Ishikawa (cell line): ENCODE results near the gene KRTAP5-1.

Source experiments
- CEBPB ChIP-seq: IDR thresholded peaks from 2 replicates; pipeline ENCODE4 v1.6.1; 2012
- CREB1 ChIP-seq: IDR thresholded peaks from 2 replicates; pipeline ENCODE4 v1.6.1; 2012; ENCODE audit warnings: low read depth
- EGR1 ChIP-seq: IDR thresholded peaks from 2 replicates; pipeline ENCODE4 v1.6.1; 2012
- EP300 ChIP-seq: IDR thresholded peaks from 2 replicates; pipeline ENCODE4 v1.6.1; 2012; ENCODE audit warnings: borderline replicate concordance
- FOXM1 ChIP-seq: IDR thresholded peaks from 2 replicates; pipeline ENCODE4 v1.6.1; 2012; ENCODE audit warnings: low read depth, borderline replicate concordance
- NFIC ChIP-seq: IDR thresholded peaks from 2 replicates; pipeline ENCODE4 v1.6.1; 2012
- RAD21 ChIP-seq: IDR thresholded peaks from 2 replicates; pipeline ENCODE4 v1.6.1; 2012; ENCODE audit warnings: low read depth
- REST ChIP-seq: IDR thresholded peaks from 2 replicates; pipeline ENCODE4 v1.6.1; 2012; ENCODE audit warnings: low read depth, mild to moderate bottlenecking
- TAF1 ChIP-seq: IDR thresholded peaks from 2 replicates; pipeline ENCODE4 v1.6.1; 2012; ENCODE audit warnings: low read depth, mild to moderate bottlenecking
- TCF12 ChIP-seq: IDR thresholded peaks from 2 replicates; pipeline ENCODE4 v1.6.1; 2012; ENCODE audit warnings: low read depth
- TEAD4 ChIP-seq: IDR thresholded peaks from 2 replicates; pipeline ENCODE4 v1.6.1; 2012
- USF1 ChIP-seq: IDR thresholded peaks from 2 replicates; pipeline ENCODE4 v1.6.1; 2012
- YY1 ChIP-seq: IDR thresholded peaks from 2 replicates; pipeline ENCODE4 v1.6.1; 2012; ENCODE audit warnings: low read depth
- ZBTB7A ChIP-seq: IDR thresholded peaks from 2 replicates; pipeline ENCODE4 v1.6.1; 2012; ENCODE audit warnings: low read depth
- TF ChIP-seq, protein P1 (sequence below): IDR thresholded peaks from 2 replicates; pipeline ENCODE4 v1.6.1; 2012

Gene KRTAP5-1

GRCh38 chr11:1543606-1544263, 41.3 kb downstream of the KRTAP5-1 start:
- TF ChIP-seq EGR1 (no peak), USF1 (no peak), YY1 (no peak), CEBPB (no peak), EP300 (no peak), NFIC (no peak), CREB1 (no peak), RAD21 (no peak)

GRCh38 chr11:1542267-1542666, 42.8 kb downstream of the KRTAP5-1 start:
- TF ChIP-seq, protein P1, sequence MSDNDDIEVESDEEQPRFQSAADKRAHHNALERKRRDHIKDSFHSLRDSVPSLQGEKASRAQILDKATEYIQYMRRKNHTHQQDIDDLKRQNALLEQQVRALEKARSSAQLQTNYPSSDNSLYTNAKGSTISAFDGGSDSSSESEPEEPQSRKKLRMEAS = no peak
- TF ChIP-seq RAD21 = no peak
- TF ChIP-seq FOXM1 = no peak
- no peak for TF ChIP-seq EP300
- TF ChIP-seq YY1 = no peak
- no peak for TF ChIP-seq CEBPB
- TF ChIP-seq TAF1 = no peak
- no peak for TF ChIP-seq USF1
- no peak for TF ChIP-seq TCF12
- no peak for TF ChIP-seq TEAD4
- TF ChIP-seq EGR1 = no peak
- TF ChIP-seq REST = no peak

GRCh38 chr11:1541474-1542204, 43.4 kb downstream of the KRTAP5-1 start:
- TF ChIP-seq, protein P1 = no peak
- no peak for TF ChIP-seq YY1
- TF ChIP-seq TCF12 = no peak
- no peak for TF ChIP-seq NFIC
- no peak for TF ChIP-seq RAD21
- no peak for TF ChIP-seq ZBTB7A
- no peak for TF ChIP-seq FOXM1
- TF ChIP-seq EGR1 = no peak
- no peak for TF ChIP-seq USF1
- TF ChIP-seq REST = no peak
- TF ChIP-seq CEBPB = no peak
- no peak for TF ChIP-seq EP300
- TF ChIP-seq CREB1 = no peak
- no peak for TF ChIP-seq TAF1
- no peak for TF ChIP-seq TEAD4

GRCh38 chr11:1540074-1540473, 45.0 kb downstream of the KRTAP5-1 start:
- TF ChIP-seq EGR1 = no peak
- TF ChIP-seq, protein P1 = no peak
- TF ChIP-seq USF1 = no peak
- no peak for TF ChIP-seq CEBPB
- TF ChIP-seq RAD21 = no peak
- TF ChIP-seq REST = no peak
- no peak for TF ChIP-seq EP300
- TF ChIP-seq TEAD4 = no peak
- no peak for TF ChIP-seq YY1
- TF ChIP-seq ZBTB7A = no peak
- TF ChIP-seq FOXM1 = no peak
- no peak for TF ChIP-seq TCF12
- no peak for TF ChIP-seq CREB1
- TF ChIP-seq TAF1 = no peak
- no peak for TF ChIP-seq NFIC
